Spleen (tissue), 7 donors: Measurements from ENCODE around the gene NUP210L.

Source experiments
- POLR2A ChIP-seq, 3 donors: fragments of 450-650 bp; IDR thresholded peaks; one replicate each; pipeline ENCODE4 v1.5.1; 2017; ENCODE audit warnings: antibody characterized with exemption in 3 of 3, mild to moderate bottlenecking in 1 of 3
- POLR2AphosphoS5 ChIP-seq, 3 donors: sonication (generic); formaldehyde crosslinking; IDR thresholded peaks; one replicate each; pipeline ENCODE4 v1.5.1; 2017; ENCODE audit warnings: antibody characterized with exemption in 3 of 3
- TF ChIP-seq, protein P1 (sequence below), 11 experiments: fragments of 200-600 bp in 7 of 11; fragments of 450-650 bp in 4 of 11; sonication (generic) in 4 of 11; IDR thresholded peaks in 8 of 11; conservative IDR thresholded peaks in 3 of 11; 1 replicate in 7 of 11; 2 replicates in 4 of 11; pipeline versions ENCODE4 v1.4.0 to v1.8.0; 2016 to 2021; ENCODE audit warnings: antibody characterized with exemption in 11 of 11, inconsistent platforms in 4 of 11, mild to moderate bottlenecking in 1 of 11
- donor health status: DM: no; HTN: no; CAD: no; lungs with moderate emphysema.
- donor health status: DM: no; HTN: no; CAD: no.
- donor health status: DM: no; HTN: no; CAD: no.

DNA sequence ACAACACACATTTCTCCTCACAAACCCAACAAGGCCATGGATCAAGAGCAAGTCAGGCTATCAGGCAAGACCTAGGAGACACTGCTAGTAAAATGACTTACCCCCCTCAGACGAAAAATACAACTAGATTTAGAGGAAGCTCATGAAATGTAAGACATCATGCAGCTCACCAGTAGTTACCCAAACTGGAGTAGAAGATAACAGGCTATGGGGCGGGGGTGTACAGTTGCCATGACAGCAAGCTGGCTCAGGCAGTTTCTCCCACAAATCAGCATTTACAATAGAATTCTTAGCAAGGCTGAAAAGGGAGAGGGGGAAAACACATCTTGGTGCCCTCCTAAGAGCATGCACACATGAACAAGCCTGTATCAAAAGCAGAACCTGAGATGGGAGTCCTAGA, 23.1 kb upstream of the NUP210L start:
- TF ChIP-seq, protein P1, sequence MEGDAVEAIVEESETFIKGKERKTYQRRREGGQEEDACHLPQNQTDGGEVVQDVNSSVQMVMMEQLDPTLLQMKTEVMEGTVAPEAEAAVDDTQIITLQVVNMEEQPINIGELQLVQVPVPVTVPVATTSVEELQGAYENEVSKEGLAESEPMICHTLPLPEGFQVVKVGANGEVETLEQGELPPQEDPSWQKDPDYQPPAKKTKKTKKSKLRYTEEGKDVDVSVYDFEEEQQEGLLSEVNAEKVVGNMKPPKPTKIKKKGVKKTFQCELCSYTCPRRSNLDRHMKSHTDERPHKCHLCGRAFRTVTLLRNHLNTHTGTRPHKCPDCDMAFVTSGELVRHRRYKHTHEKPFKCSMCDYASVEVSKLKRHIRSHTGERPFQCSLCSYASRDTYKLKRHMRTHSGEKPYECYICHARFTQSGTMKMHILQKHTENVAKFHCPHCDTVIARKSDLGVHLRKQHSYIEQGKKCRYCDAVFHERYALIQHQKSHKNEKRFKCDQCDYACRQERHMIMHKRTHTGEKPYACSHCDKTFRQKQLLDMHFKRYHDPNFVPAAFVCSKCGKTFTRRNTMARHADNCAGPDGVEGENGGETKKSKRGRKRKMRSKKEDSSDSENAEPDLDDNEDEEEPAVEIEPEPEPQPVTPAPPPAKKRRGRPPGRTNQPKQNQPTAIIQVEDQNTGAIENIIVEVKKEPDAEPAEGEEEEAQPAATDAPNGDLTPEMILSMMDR (IDR thresholded peaks at IDR 0.05 in 8 of 11, conservative IDR thresholded peaks at IDR 0.05 in 3 of 11), result no peak
- TF ChIP-seq POLR2A (IDR thresholded peaks at IDR 0.05) (no peak), POLR2AphosphoS5 (IDR thresholded peaks at IDR 0.05) (no peak)
